Small intestine (tissue), 7 donors: ENCODE results near the gene SLC30A5. TPM values are rescaled to one million over a fixed set of nuclear protein-coding genes. Genes with fewer than 3 reads are reported as not detected.
A peak's percentile ranks its signal among the peaks of the same experiment; 100 is the strongest.

Experiments
- DNase-seq, 2 donors: peaks; one replicate each; pipeline versions ENCODE4 v3.0.0 to v3.0.0-alpha.2; 2013
- FAIRE-seq: peaks from 2 replicates; lab custom pipeline; 2012; peaks lifted over from hg19 to GRCh38; lab: Jason Lieb, UNC
- H3K27ac ChIP-seq, 3 donors: one replicate each; pipeline ENCODE4 v1.5.1; 2013; ENCODE audit warnings: low read length in 2 of 3, mild to moderate bottlenecking in 2 of 3, control low read depth in 1 of 3, inconsistent platforms in 1 of 3, low read depth in 1 of 3, moderate library complexity in 1 of 3
- H3K27me3 ChIP-seq, 3 donors: one replicate each; pipeline ENCODE4 v1.6.1; 2013; ENCODE audit warnings: low read length in 3 of 3, inconsistent platforms in 1 of 3; ENCODE audit not compliant: control insufficient read depth in 3 of 3, insufficient read depth in 3 of 3
- H3K36me3 ChIP-seq, 3 donors: one replicate each; pipeline ENCODE4 v1.6.1; 2013; ENCODE audit warnings: low read length in 3 of 3, inconsistent platforms in 1 of 3, low read depth in 1 of 3, mild to moderate bottlenecking in 1 of 3, moderate library complexity in 1 of 3; ENCODE audit not compliant: control insufficient read depth in 3 of 3, insufficient read depth in 2 of 3
- H3K4me1 ChIP-seq, 3 donors: one replicate each; pipeline ENCODE4 v1.6.1; 2013; ENCODE audit warnings: low read length in 2 of 3, inconsistent platforms in 1 of 3, low read depth in 1 of 3, mild to moderate bottlenecking in 1 of 3, moderate library complexity in 1 of 3; ENCODE audit not compliant: control insufficient read depth in 3 of 3, insufficient read depth in 2 of 3
- H3K4me3 ChIP-seq, 3 donors: one replicate each; pipeline ENCODE4 v1.5.1; 2013; ENCODE audit warnings: low read length in 3 of 3, control low read depth in 1 of 3, inconsistent platforms in 1 of 3, low read depth in 1 of 3, mild to moderate bottlenecking in 1 of 3, moderate library complexity in 1 of 3
- H3K9me3 ChIP-seq, 2 donors: one replicate each; pipeline ENCODE4 v1.6.1; 2013; ENCODE audit warnings: low read depth in 1 of 2, low read length in 1 of 2; ENCODE audit not compliant: control insufficient read depth in 2 of 2, insufficient read depth in 1 of 2
- WGBS, 3 donors: extraction: QIAGEN DNeasy Blood & Tissue Kit; methylation state at CpG; one replicate each; pipeline ENCODE4 v1.1.7; 2013; 5-methylcytosine and 5-hydroxymethylcytosine counted together
- polyA plus RNA-seq, 4 donors: library from polyadenylated mRNA; stranded (reverse) in 3 of 4; unstranded in 1 of 4; fragments of 200-250 nt in 3 of 4; fragments of 120-200 nt in 1 of 4; gene quantifications; one replicate each; pipeline versions ENCODE4 v1.2.1 to v1.2.3, GENCODE V29; 2013
- donor health status: healthy with polysubstance abuse.
- donor health status: control.
- donor health status: control.
- donor health status: Bipolar disorder and iron deficiency.
- donor health status: healthy.

The SLC30A5 gene
- polyA plus RNA-seq, 4 donors, result 22.7 to 49.5 (median 30.8) TPM

DNA sequence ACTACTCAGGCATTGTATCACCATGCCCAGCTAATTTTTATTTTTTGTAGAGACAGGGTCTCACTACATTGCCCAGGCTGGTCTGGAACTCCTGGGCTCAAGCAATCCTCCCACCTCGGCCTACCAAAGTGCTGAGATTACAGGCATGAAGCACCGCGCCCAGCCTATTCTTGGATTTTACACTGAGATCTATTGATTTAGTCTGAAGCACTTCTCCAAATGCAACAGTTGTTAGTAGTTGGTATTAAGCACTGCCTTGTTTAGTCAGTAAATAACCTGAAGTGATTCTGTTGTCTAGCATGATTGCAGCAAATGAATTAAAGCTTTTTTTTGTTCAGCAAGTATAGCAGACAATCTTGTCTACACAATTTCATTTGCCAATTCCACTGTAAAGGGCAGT lies 64.2 kb downstream of the SLC30A5 start:
- H3K27me3 ChIP-seq, result no peaks in the 10 kb centered on the region
- no peak overlapping the region for H3K4me3 ChIP-seq
- H3K9me3 ChIP-seq, result no peaks in the 10 kb centered on the region
- H3K36me3 ChIP-seq, result no peaks in the 10 kb centered on the region
- DNase-seq, result no peak
- no peaks in the 10 kb centered on the region for H3K4me1 ChIP-seq
- FAIRE-seq, result no peak
- 83 to 90% (median 85%) methylated on average over 3 of the region's 3 CpGs for WGBS, 3 donors
- no peak overlapping the region for H3K27ac ChIP-seq

DNA sequence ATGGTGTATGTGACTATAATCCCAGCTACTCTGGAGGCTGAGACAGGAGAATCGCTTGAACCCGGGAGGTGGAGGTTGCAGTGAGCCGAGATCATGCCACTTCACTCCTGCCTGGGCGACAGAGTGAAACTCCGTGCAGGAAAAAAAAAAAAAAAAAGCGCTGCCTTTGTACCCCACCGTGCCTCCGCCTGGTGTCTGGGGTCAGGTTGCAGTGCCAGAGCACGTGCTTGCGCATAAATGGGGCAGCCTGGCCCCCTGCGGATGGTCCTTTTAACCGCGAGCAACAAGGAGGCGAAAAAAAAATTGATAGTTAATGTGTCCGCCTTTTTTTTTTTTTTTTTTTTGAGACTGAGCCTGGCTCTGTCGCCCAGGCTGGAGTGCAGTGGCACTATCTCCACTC lies 66.8 kb downstream of the SLC30A5 start:
- DNase-seq, result no peak
- Histone ChIP-seq H3K4me3 (no peak overlapping the region), H3K27ac (no peak overlapping the region), H3K9me3 (no peaks in the 10 kb centered on the region), H3K27me3 (no peaks in the 10 kb centered on the region), H3K36me3 (no peaks in the 10 kb centered on the region), H3K4me1 (no peaks in the 10 kb centered on the region)
- no peak for FAIRE-seq
- 92 to 95% (median 94%) methylated on average over 14 to 16 of the region's 16 CpGs for WGBS, 3 donors

DNA sequence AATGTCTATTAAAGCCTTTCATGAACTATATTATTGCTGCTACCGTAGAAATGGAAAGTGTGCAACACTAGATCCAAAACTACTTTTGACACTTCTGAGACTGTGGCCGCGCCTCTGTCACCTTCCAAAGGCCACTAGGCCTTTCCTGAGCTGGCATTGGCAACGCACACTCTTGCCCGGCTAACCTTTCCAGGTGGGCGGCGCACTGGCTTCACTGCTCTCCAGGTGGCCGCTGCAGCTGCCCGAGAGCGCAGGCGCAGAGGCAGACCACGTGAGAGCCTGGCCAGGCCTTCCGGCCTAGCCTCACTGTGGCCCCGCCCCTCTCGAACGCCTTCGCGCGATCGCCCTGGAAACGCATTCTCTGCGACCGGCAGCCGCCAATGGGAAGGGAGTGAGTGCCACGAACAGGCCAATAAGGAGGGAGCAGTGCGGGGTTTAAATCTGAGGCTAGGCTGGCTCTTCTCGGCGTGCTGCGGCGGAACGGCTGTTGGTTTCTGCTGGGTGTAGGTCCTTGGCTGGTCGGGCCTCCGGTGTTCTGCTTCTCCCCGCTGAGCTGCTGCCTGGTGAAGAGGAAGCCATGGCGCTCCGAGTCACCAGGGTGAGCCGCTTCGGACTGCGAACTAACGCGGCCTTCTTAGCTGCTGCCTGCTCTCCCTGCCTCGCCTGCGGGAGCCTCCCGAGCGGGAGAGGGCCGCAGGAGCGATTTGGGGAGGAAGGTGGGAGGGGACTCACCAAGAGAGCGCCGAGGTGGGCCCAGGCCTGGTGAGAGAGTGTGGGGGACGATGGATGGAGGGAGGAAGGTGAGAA lies 73.1 kb downstream of the SLC30A5 start, which contains the start of gene CCNB1:
TSS of gene CCNB1 (plus strand) at position 465 of the 807 bp plus-strand sequence. CDS start at position 578, 113 bp downstream.
- WGBS, 3 donors, result 1% methylated on average over 49 to 50 of the region's 50 CpGs
- no peak for FAIRE-seq
- Histone ChIP-seq H3K27ac (peak within 1 kb of the TSS in 2 of 3 donors; percentile 69 to 71), H3K4me1 (peaks cover 0 to 1% (median 0%) of the 10 kb centered on the region in 3 donors), H3K9me3 (no peaks in the 10 kb centered on the region), H3K4me3 (peak within 1 kb of the TSS; percentile 42 to 88 (median 74)), H3K36me3 (peaks cover 0 to 3% (median 0%) of the 10 kb centered on the region in 3 donors), H3K27me3 (no peaks in the 10 kb centered on the region)
- DNase-seq, result peak; percentile 99

DNA sequence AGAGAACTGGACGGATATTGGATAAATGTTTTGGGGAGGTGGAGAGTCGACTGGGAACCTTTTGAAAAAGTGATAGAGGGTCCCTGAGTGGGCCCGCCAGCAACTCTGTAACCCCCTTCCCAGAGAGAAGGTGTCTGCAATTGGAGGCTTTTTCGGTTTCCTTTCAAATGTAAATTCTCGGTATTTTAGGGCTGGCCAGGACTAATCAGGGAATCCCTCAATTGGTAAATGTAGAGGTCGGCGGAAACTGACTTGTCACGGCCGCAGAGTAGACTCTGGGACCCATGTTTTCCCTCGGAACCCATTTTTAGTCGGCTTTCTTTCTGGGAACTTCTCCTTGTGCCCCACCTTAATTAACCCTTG lies 73.7 kb downstream of the SLC30A5 start:
- 1 to 2% (median 1%) methylated on average over 11 of the region's 11 CpGs for WGBS, 3 donors
- Histone ChIP-seq H3K27ac (peak overlapping the region in 2 of 3 donors; percentile 51 to 69), H3K9me3 (no peaks in the 10 kb centered on the region), H3K4me1 (peaks cover 0 to 1% (median 0%) of the 10 kb centered on the region in 3 donors), H3K27me3 (no peaks in the 10 kb centered on the region), H3K4me3 (peak overlapping the region; percentile 42 to 88 (median 74)), H3K36me3 (peaks cover 0 to 8% (median 3%) of the 10 kb centered on the region in 3 donors)
- DNase-seq (peak in 1 of 2 donors; percentile 7), FAIRE-seq (no peak)

DNA sequence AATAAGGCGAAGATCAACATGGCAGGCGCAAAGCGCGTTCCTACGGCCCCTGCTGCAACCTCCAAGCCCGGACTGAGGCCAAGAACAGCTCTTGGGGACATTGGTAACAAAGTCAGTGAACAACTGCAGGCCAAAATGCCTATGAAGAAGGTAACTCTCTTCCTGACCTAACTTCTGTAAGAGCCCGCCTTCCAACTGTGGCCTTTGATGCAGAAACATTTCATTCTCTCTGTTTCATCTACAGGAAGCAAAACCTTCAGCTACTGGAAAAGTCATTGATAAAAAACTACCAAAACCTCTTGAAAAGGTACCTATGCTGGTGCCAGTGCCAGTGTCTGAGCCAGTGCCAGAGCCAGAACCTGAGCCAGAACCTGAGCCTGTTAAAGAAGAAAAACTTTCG lies 74.1 kb downstream of the SLC30A5 start:
- Histone ChIP-seq H3K36me3 (peaks cover 0 to 8% (median 3%) of the 10 kb centered on the region in 3 donors), H3K27me3 (no peaks in the 10 kb centered on the region), H3K4me3 (peak overlapping the region; percentile 30 to 88 (median 74)), H3K4me1 (peaks cover 0 to 1% (median 0%) of the 10 kb centered on the region in 3 donors), H3K27ac (peak overlapping the region in 1 of 3 donors; percentile 69), H3K9me3 (no peaks in the 10 kb centered on the region)
- FAIRE-seq, result no peak
- 30 to 37% (median 33%) methylated on average over 8 of the region's 8 CpGs for WGBS, 3 donors
- peak in 1 of 2 donors; percentile 21 for DNase-seq

DNA sequence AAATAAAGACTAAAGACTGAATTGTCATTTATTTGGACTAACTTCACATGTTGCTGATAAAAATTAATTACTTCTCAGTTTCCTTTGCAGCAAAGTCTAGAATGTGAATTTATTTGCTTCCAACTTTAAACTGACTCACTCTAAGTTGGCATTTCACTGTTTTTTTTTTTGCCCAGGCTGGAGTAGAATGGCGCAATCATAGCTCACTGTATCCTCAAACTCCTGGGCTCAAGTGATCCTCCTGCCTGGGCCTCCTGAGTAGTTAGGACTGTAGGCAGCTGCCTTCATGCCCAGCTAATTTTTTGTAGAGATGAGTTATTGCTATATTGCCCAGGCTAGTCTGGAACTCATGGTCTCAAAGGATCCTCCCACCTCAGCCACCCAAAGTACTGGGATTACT lies 76.7 kb downstream of the SLC30A5 start:
- DNase-seq, result no peak
- no peaks in the 10 kb centered on the region for H3K27me3 ChIP-seq
- peaks cover 0 to 16% (median 6%) of the 10 kb centered on the region in 3 donors for H3K36me3 ChIP-seq
- H3K27ac ChIP-seq, result no peak overlapping the region
- peaks cover 0 to 1% (median 0%) of the 10 kb centered on the region in 3 donors for H3K4me1 ChIP-seq
- H3K9me3 ChIP-seq, result no peaks in the 10 kb centered on the region
- 100% methylated on average over 1 of the region's 1 CpG for WGBS, 3 donors
- no peak for FAIRE-seq
- no peak overlapping the region for H3K4me3 ChIP-seq

DNA sequence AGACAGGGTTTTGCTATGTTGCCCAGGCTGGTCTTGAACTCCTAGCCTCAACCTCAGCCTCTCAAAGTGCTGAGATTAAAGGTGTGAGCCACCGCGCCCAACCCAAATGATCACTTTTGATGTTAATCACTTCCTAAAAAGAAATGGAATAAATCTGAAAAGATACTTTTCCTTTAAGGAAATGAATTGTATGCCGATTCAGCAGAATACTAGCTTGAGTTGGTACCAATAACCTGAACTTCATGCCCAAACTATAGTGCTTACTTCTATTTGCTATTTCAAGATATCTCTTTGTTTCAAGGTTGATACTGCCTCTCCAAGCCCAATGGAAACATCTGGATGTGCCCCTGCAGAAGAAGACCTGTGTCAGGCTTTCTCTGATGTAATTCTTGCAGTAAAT lies 77.2 kb downstream of the SLC30A5 start:
- 96 to 99% (median 98%) methylated on average over 3 of the region's 3 CpGs for WGBS, 3 donors
- Histone ChIP-seq H3K4me3 (no peak overlapping the region), H3K27me3 (no peaks in the 10 kb centered on the region), H3K9me3 (no peaks in the 10 kb centered on the region), H3K36me3 (peaks cover 0 to 19% (median 6%) of the 10 kb centered on the region in 3 donors), H3K4me1 (peaks cover 0 to 1% (median 0%) of the 10 kb centered on the region in 3 donors), H3K27ac (no peak overlapping the region)
- DNase-seq, result no peak
- FAIRE-seq, result no peak
